GM12878 (cell line): ENCODE measurements around the gene MEF2D.

ENCODE experiments used
- CBFB ChIP-seq: IDR thresholded peaks from 2 replicates; pipeline ENCODE4 v1.6.1; 2016; ENCODE audit warnings: antibody characterized with exemption, low read depth
- CHD2 ChIP-seq: IDR thresholded peaks from 2 replicates; pipeline ENCODE4 v1.6.1; 2011; ENCODE audit warnings: low read depth, low read length, improper control_type of control experiment, borderline replicate concordance
- CTCF ChIP-seq, 3 experiments: IDR thresholded peaks in 2 of 3; conservative IDR thresholded peaks in 1 of 3; 2 replicates each; pipeline ENCODE4 v1.5.1; 2011; ENCODE audit warnings: low read depth in 3 of 3, low read length in 3 of 3, mild to moderate bottlenecking in 3 of 3, control low read depth in 2 of 3, moderate library complexity in 2 of 3, inconsistent platforms in 1 of 3, mixed read lengths in 1 of 3; ENCODE audit not compliant: control insufficient read depth in 2 of 3, insufficient read depth in 1 of 3; ENCODE audit errors: extremely low read depth in 1 of 3
- FOXM1 ChIP-seq: IDR thresholded peaks from 2 replicates; pipeline ENCODE4 v1.6.1; 2012; ENCODE audit warnings: low read depth, mild to moderate bottlenecking, inconsistent platforms, low read length, moderate library complexity
- GATAD2B ChIP-seq: fragments of 450-650 bp; conservative IDR thresholded peaks from 2 replicates; pipeline ENCODE4 v1.6.1; 2017; ENCODE audit warnings: low read depth, mild to moderate bottlenecking, moderate library complexity
- POLR2A ChIP-seq: IDR thresholded peaks from 2 replicates; pipeline ENCODE4 v1.6.1; 2011; ENCODE audit warnings: low read depth, mild to moderate bottlenecking, low read length
- POLR2AphosphoS5 ChIP-seq: IDR thresholded peaks from 2 replicates; pipeline ENCODE4 v1.6.1; 2011; ENCODE audit warnings: mild to moderate bottlenecking, low read length, inconsistent platforms
- REST ChIP-seq: IDR thresholded peaks from 2 replicates; pipeline ENCODE4 v1.6.1; 2012; ENCODE audit warnings: mild to moderate bottlenecking, low read depth, low read length
- SRF ChIP-seq, 2 experiments: IDR thresholded peaks; 2 replicates each; pipeline ENCODE4 v1.6.1; 2011; ENCODE audit warnings: low read depth in 2 of 2, low read length in 2 of 2, mild to moderate bottlenecking in 1 of 2, moderate library complexity in 1 of 2
- ZBED1 ChIP-seq: IDR thresholded peaks from 2 replicates; pipeline ENCODE4 v1.6.1; 2016; ENCODE audit warnings: borderline replicate concordance
- ZBTB40 ChIP-seq: fragments of 450-650 bp; IDR thresholded peaks from 2 replicates; pipeline ENCODE4 v1.6.1; 2016; ENCODE audit warnings: mild to moderate bottlenecking, moderate library complexity, borderline replicate concordance

- TF ChIP-seq CBFB, result no peak
- peak; percentile 56; the same call in 1 of the 2 replicates for TF ChIP-seq GATAD2B
- no peak for TF ChIP-seq FOXM1
- TF ChIP-seq CTCF (IDR thresholded peaks at IDR 0.05 in 2 of 3, conservative IDR thresholded peaks at IDR 0.05 in 1 of 3; ENCODE audit: control insufficient read depth in 2 of 3, extremely low read depth in 1 of 3, insufficient read depth in 1 of 3, low read depth in 3 of 3, low read length in 3 of 3), result no peak
- TF ChIP-seq SRF (IDR thresholded peaks at IDR 0.05; ENCODE audit: low read depth in 2 of 2, low read length in 2 of 2), result 0 out of 4 replicates have a peak, but pooled peaks of 1 of the 2 experiments have one; percentile 39
- peak; percentile 81; the same call in 1 of the 2 replicates for TF ChIP-seq ZBED1
- peak; percentile 45; the same call in 1 of the 2 replicates for TF ChIP-seq POLR2AphosphoS5
- TF ChIP-seq CHD2, result peak; percentile 83; the same call in 1 of the 2 replicates
- no peak for TF ChIP-seq REST
- no peak; the same call in 1 of the 2 replicates for TF ChIP-seq POLR2A
- no peak for TF ChIP-seq ZBTB40
Measured at GRCh38 chr1:156488566-156489165, 11.9 kb downstream of the MEF2D start.
